ENCODE measurements around the gene GMDS.

DNA sequence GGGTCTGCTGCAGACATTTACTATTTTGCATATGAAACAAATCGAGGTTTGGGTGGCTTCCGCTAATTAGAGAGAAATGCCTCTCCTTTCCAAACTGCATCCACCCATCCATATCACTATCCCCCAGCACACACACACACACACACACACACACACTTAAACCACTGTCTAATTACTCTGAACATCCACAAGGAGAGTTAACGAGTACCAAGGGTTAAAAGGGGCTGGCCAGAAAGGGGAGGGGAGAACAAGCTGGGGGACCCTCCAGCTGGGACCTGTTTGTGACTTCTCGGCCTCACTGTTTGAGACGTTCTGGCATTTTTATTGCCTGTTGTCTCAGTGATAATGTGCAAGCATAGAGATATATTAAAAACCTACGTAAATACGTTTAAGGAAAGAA, 374.5 kb downstream of the GMDS start:
- TF ChIP-seq POLR2A (IDR thresholded peaks at IDR 0.05): no peak
- TF ChIP-seq, protein P1, sequence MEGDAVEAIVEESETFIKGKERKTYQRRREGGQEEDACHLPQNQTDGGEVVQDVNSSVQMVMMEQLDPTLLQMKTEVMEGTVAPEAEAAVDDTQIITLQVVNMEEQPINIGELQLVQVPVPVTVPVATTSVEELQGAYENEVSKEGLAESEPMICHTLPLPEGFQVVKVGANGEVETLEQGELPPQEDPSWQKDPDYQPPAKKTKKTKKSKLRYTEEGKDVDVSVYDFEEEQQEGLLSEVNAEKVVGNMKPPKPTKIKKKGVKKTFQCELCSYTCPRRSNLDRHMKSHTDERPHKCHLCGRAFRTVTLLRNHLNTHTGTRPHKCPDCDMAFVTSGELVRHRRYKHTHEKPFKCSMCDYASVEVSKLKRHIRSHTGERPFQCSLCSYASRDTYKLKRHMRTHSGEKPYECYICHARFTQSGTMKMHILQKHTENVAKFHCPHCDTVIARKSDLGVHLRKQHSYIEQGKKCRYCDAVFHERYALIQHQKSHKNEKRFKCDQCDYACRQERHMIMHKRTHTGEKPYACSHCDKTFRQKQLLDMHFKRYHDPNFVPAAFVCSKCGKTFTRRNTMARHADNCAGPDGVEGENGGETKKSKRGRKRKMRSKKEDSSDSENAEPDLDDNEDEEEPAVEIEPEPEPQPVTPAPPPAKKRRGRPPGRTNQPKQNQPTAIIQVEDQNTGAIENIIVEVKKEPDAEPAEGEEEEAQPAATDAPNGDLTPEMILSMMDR (IDR thresholded peaks at IDR 0.05): no peak

Data from ovary (tissue), 3 donors.